ENCODE data around the gene TNFAIP1.

DNA sequence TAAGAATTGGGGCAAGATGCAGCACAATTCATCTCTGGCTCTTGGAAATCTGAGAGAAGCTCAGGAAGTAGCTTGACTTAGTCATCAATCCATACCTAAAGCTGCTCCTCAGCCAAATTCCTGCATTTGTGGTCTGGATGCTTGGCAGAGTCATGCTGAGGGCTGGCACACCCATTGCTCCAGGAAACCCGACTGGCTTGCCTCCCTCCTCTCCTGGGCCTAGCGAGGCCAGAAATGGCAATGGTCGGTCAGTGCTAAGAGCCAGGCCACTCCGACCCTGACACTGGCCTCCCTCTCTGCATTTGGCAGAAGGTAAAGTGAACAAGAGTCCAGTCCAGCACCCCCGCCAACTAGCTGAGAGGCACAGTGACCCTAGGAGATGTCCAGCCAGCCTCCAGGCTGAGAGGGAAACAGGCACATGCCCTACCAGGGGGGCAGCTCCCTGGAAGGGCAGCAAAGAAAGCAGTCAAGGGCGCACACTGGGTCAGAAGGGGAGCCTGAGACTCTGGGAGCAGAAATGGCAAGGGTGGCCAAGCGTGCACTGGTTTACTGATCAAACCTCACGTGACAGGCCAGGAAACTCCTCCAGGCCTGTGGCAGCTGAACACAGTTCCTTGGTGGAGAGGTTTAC is 11.8 kb downstream of the TNFAIP1 start:
- TF ChIP-seq, protein P1, sequence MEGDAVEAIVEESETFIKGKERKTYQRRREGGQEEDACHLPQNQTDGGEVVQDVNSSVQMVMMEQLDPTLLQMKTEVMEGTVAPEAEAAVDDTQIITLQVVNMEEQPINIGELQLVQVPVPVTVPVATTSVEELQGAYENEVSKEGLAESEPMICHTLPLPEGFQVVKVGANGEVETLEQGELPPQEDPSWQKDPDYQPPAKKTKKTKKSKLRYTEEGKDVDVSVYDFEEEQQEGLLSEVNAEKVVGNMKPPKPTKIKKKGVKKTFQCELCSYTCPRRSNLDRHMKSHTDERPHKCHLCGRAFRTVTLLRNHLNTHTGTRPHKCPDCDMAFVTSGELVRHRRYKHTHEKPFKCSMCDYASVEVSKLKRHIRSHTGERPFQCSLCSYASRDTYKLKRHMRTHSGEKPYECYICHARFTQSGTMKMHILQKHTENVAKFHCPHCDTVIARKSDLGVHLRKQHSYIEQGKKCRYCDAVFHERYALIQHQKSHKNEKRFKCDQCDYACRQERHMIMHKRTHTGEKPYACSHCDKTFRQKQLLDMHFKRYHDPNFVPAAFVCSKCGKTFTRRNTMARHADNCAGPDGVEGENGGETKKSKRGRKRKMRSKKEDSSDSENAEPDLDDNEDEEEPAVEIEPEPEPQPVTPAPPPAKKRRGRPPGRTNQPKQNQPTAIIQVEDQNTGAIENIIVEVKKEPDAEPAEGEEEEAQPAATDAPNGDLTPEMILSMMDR (IDR thresholded peaks at IDR 0.05; ENCODE audit: low read depth, low read length) = no peak
- no peak for TF ChIP-seq EZH2phosphoT487 (IDR thresholded peaks at IDR 0.05; ENCODE audit: low read depth)

All from OCI-LY3 (cell line).